Naive B cell (primary cell): ENCODE measurements around the gene RARA. TPM values are rescaled to one million over a fixed set of nuclear protein-coding genes. Genes with fewer than 3 reads are reported as not detected.
"Not testable (repeated sequence)": the region's sequence is repeated elsewhere in the genome, so short reads cannot be mapped to it uniquely, and the experiment has no call there.

ENCODE experiments used
- ATAC-seq, 2 donors: fragments of 150-1000 bp; cut with Tn5 transposase; 2 replicates each; pipeline ENCODE4 v1.10.0; 2021; ENCODE audit warnings: low read depth in 2 of 2, mild to moderate bottlenecking in 2 of 2, moderate library complexity in 2 of 2
- DNase-seq: peaks from one replicate; pipeline ENCODE4 v3.0.0; 2022
- H3K27ac Mint-ChIP-seq, 6 donors: one replicate each; pipeline ENCODE4 v1.8.0; 2020 to 2022; ENCODE audit warnings: mild to moderate bottlenecking in 6 of 6, mixed read lengths in 6 of 6, moderate library complexity in 5 of 6, inconsistent platforms in 2 of 6
- H3K27me3 Mint-ChIP-seq, 3 donors: one replicate each; pipeline ENCODE4 v1.8.0; 2021 to 2022; ENCODE audit warnings: mixed read lengths in 3 of 3, mild to moderate bottlenecking in 1 of 3
- H3K36me3 Mint-ChIP-seq, 2 donors: one replicate each; pipeline ENCODE4 v1.8.0; 2020 to 2022; ENCODE audit warnings: mixed read lengths in 2 of 2, inconsistent platforms in 1 of 2, mild to moderate bottlenecking in 1 of 2
- H3K4me1 Mint-ChIP-seq, 3 donors: one replicate each; pipeline ENCODE4 v1.8.0; 2020 to 2022; ENCODE audit warnings: mixed read lengths in 3 of 3, inconsistent platforms in 1 of 3, mild to moderate bottlenecking in 1 of 3, moderate library complexity in 1 of 3
- H3K4me3 Mint-ChIP-seq, 8 donors: one replicate each; pipeline ENCODE4 v1.8.0; 2020 to 2022; ENCODE audit warnings: mild to moderate bottlenecking in 8 of 8, mixed read lengths in 8 of 8, moderate library complexity in 8 of 8, inconsistent platforms in 2 of 8
- H3K9me3 Mint-ChIP-seq, 7 donors: one replicate each; pipeline ENCODE4 v1.8.0; 2020 to 2022; ENCODE audit warnings: mixed read lengths in 7 of 7, mild to moderate bottlenecking in 5 of 7, inconsistent platforms in 2 of 7, moderate library complexity in 1 of 7
- polyA plus RNA-seq, 6 donors: library from polyadenylated mRNA; unstranded; fragments of 300-500 nt; fragmentation: Illumina TruSeq; gene quantifications; one replicate each; pipeline ENCODE4 v1.2.3, GENCODE V29; 2021; ENCODE audit warnings: low read depth in 6 of 6

RARA gene
- polyA plus RNA-seq, 6 donors from 2014 or later = 3.1 to 12.6 (median 7.8) TPM

DNA sequence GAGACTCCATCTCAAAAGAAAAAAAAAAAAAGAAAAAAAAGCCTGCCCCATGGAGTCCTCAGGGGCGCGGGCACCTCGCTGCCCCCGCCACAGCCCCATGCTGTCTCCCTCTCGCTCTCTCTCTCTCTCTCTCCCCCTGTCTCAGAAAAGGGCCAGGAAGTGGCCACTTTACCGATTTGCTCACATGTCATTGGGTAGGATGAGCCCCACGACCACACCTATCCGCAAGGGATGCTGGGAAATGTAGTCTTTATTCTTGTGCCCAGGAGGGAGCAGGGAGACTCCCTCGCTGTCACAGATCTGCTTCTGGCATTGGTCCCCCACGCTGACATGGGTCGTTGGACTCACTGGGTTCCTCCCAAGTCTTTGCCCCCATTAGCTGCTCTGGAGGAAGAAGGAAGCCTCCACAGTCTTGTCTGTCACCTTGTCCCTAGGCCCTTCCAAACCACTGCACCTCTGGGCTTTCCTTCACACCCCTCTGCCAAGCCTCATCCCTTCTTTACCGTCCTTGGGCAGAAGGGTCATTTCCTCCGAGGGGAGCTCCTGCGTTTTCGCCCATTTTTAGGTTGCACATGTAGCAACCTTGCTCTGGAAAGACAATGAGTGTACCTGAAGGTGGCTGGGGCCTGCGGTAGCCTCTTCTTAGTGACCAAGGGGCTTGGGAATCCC is 62.4 kb downstream of the RARA start:
- no peak for DNase-seq
- Mint-ChIP-seq H3K27ac (no peak overlapping the region), H3K4me3 (no peak overlapping the region), H3K27me3 (peaks cover 0 to 4% (median 0%) of the 10 kb centered on the region in 3 donors), H3K9me3 (peaks cover 0 to 2% (median 0%) of the 10 kb centered on the region in 7 donors), H3K4me1 (peaks cover 0 to 7% (median 6%) of the 10 kb centered on the region in 3 donors), H3K36me3 (no peaks in the 10 kb centered on the region)
- ATAC-seq = peak; percentile 43 to 51

GRCh38 chr17:40372031-40372430 is 63.1 kb downstream of the RARA start:
- H3K4me1 Mint-ChIP-seq = peaks cover 4 to 12% (median 6%) of the 10 kb centered on the region in 3 donors
- H3K4me3 Mint-ChIP-seq = peak overlapping the region in 1 of 8 donors; percentile 53
- no peaks in the 10 kb centered on the region for H3K36me3 Mint-ChIP-seq
- DNase-seq = no peak
- H3K27ac Mint-ChIP-seq = no peak overlapping the region
- peaks cover 0 to 8% (median 0%) of the 10 kb centered on the region in 7 donors for H3K9me3 Mint-ChIP-seq
- no peak for ATAC-seq
- H3K27me3 Mint-ChIP-seq = peaks cover 0 to 9% (median 5%) of the 10 kb centered on the region in 3 donors

DNA sequence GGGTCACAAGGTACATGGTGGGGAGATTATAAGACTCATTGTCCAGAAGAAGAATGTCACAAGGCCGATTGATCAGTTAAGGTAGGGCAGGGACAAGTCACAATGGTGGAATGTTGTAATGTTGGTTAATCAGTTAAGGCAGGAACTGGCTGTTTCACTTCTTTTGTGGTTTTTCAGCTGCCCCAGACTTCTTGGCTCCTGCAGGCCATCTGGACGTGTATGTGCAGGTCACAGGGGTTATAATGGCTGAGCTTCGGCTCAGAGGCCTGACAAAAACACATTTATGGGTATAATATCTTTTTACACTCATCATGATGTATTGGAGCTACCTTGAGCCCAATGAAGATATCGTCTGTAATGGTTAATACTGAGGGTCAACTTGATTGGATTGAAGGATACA is 63.7 kb downstream of the RARA start:
- not testable (repeated sequence) for DNase-seq, H3K4me3 Mint-ChIP-seq, H3K36me3 Mint-ChIP-seq, H3K27ac Mint-ChIP-seq, H3K9me3 Mint-ChIP-seq, ATAC-seq
- peaks cover 6 to 14% (median 7%) of the 10 kb centered on the region in 3 donors for H3K4me1 Mint-ChIP-seq
- peaks cover 0 to 11% (median 5%) of the 10 kb centered on the region in 3 donors for H3K27me3 Mint-ChIP-seq

DNA sequence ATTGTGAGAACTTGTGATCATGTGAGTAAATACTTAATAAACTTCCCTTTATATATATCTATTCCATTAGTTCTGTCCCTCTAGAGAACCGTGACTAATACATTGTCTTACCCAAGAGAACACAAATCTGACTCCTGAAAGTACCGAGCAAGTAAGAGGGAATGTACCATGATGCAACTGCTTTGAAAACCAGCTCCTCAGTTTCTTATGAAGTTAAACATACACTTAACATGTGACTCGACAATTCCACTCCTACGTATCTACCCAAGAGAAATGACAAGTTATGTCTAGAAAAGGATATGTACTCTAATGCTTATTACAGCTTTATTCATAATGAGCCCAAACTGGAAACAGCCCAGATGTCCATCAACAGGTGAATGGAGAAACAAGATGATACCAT is 64.3 kb downstream of the RARA start:
- H3K4me1 Mint-ChIP-seq = peaks cover 6 to 14% (median 7%) of the 10 kb centered on the region in 3 donors
- no peak for DNase-seq
- no peak for ATAC-seq
- H3K4me3 Mint-ChIP-seq = no peak overlapping the region
- H3K36me3 Mint-ChIP-seq = no peaks in the 10 kb centered on the region
- no peak overlapping the region for H3K27ac Mint-ChIP-seq
- H3K27me3 Mint-ChIP-seq = peaks cover 0 to 11% (median 5%) of the 10 kb centered on the region in 3 donors
- peaks cover 0 to 9% (median 0%) of the 10 kb centered on the region in 7 donors for H3K9me3 Mint-ChIP-seq

DNA sequence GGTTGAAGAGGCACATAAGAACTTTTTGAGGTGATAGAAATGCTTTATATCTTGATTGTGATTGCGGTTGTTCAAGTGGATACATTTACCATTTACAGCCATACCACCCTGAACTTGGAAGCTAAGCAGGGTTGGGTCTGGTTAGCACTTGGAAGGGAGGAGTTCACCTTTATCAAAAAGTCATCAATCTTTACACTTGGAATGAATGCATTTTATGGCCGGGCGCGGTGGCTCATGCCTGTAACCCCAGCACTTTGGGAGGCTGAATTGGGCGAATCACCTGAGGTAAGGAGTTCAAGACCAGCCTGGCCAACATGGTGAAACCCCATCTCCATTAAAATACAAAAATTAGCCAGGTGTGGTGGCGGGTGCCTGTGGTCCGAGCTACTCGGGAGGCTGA is 65.0 kb downstream of the RARA start:
- Mint-ChIP-seq H3K27me3 (peaks cover 0 to 11% (median 5%) of the 10 kb centered on the region in 3 donors), H3K36me3 (no peaks in the 10 kb centered on the region), H3K9me3 (peaks cover 0 to 9% (median 0%) of the 10 kb centered on the region in 7 donors), H3K27ac (no peak overlapping the region), H3K4me3 (no peak overlapping the region), H3K4me1 (peaks cover 6 to 14% (median 7%) of the 10 kb centered on the region in 3 donors)
- ATAC-seq = no peak
- no peak for DNase-seq

DNA sequence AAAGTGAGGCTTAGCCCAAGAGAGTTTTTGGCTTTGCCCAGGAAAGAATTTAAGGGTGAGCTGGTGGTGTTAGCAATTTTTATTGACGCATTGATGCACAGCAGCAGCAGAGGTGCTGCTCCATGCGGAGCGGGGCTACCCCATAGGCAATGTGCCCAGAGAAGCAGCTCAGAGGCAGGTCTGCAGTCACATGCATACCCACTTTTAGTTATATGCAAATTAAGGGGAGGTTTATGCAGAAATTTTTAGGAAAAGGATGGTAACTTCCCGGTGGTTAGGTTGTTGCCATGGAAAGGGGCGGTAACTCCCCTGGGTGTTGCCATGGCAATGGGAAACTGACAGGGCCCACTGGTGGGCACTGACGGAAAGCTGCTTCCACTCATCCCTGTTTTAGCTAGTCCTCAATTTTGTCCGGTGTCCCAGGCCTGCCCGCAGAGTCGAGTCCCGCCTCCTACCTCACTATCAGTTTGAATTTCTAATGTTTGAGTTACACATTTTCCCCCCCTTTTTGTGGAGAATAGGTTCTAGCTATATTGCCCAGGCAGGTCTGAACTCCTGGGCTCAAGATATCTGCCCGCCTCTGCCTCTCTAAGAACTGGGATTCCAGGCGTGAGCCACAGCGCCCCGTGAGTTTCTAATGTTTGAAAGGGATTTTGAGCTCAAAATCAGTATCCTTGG is 66.0 kb downstream of the RARA start:
- DNase-seq (no peak), ATAC-seq (no peak)
- peak overlapping the region in 1 of 8 donors; percentile 69 for H3K4me3 Mint-ChIP-seq
- H3K9me3 Mint-ChIP-seq = peaks cover 0 to 9% (median 0%) of the 10 kb centered on the region in 7 donors
- H3K36me3 Mint-ChIP-seq = no peaks in the 10 kb centered on the region
- H3K27me3 Mint-ChIP-seq = peaks cover 0 to 11% (median 5%) of the 10 kb centered on the region in 3 donors
- H3K27ac Mint-ChIP-seq = no peak overlapping the region
- peaks cover 6 to 14% (median 7%) of the 10 kb centered on the region in 3 donors for H3K4me1 Mint-ChIP-seq

DNA sequence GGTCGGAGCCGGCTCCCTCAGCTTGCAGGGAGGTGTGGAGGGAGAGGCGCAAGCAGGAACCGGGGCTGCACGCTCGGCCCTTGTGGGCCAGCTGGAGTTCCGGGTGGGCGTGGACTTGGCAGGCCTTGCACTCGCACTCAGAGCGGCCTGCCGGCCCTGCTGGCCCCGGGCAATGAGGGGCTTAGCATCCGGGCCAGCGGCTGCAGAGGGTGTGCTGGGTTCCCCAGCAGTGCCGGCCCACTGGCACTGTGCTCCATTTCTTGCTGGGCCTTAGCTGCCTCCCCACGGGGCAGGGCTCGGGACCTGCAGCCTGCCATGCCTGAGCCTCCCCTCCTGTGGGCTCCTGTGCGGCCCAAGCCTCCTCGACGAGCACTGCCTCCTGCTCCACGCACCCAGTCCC is 66.8 kb downstream of the RARA start:
- Mint-ChIP-seq H3K27me3 (peaks cover 0 to 11% (median 5%) of the 10 kb centered on the region in 3 donors), H3K4me1 (peaks cover 6 to 14% (median 7%) of the 10 kb centered on the region in 3 donors)
- not testable (repeated sequence) for ATAC-seq, DNase-seq, H3K27ac Mint-ChIP-seq, H3K4me3 Mint-ChIP-seq, H3K9me3 Mint-ChIP-seq, H3K36me3 Mint-ChIP-seq

- not testable (repeated sequence) for H3K9me3 Mint-ChIP-seq, H3K4me1 Mint-ChIP-seq, H3K27ac Mint-ChIP-seq, ATAC-seq, H3K36me3 Mint-ChIP-seq, DNase-seq
- H3K27me3 Mint-ChIP-seq = peaks cover 0 to 11% (median 5%) of the 10 kb centered on the region in 3 donors
- H3K4me3 Mint-ChIP-seq = peak overlapping the region in 2 of 8 donors; percentile 65 to 73
Observed at GRCh38 chr17:40376541-40376940, 67.6 kb downstream of the RARA start.

DNA sequence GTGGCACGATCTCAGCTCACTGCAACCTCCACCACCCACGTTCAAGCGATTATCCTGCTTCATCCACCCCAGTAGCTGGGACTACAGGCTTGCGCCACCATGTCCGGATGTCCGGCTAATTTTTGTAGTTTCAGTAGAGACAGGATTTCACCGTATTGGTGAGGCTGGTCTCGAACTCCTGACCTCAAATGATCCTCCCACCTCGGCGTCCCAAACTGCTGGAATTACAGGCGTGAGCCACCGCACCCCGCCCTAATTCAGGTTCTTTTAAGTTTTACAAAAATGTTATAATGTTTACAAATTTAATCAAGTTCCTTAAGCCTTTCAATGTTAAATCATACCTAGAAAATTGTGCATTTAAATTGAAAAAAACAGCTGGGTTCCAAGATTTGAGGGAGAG is 68.9 kb downstream of the RARA start:
- H3K27me3 Mint-ChIP-seq = peaks cover 0 to 11% (median 5%) of the 10 kb centered on the region in 3 donors
- peaks cover 0 to 9% (median 0%) of the 10 kb centered on the region in 7 donors for H3K9me3 Mint-ChIP-seq
- no peaks in the 10 kb centered on the region for H3K36me3 Mint-ChIP-seq
- H3K4me3 Mint-ChIP-seq = no peak overlapping the region
- ATAC-seq (no peak), DNase-seq (no peak)
- H3K27ac Mint-ChIP-seq = no peak overlapping the region
- peaks cover 0 to 7% (median 7%) of the 10 kb centered on the region in 3 donors for H3K4me1 Mint-ChIP-seq

DNA sequence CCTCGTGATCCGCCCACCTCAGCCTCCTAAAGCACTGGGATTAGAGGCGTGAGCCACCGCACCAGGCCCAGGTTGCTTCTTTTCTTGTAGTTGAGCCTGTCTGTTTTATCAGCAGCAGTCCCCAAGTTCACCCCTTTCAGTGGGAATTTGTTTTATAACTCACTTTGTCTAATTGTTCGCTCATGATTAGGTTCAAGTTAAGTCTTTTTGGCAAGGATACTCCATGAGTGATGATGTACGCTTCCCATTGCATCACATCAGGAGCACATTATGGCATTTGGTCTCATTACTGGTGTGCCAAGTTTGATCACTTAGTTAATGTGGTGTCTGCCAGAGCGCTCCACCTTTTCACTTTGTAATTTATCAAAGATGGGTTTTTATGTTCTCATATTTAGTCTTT is 70.0 kb downstream of the RARA start:
- peaks cover 0 to 7% (median 7%) of the 10 kb centered on the region in 3 donors for H3K4me1 Mint-ChIP-seq
- peaks cover 0 to 11% (median 5%) of the 10 kb centered on the region in 3 donors for H3K27me3 Mint-ChIP-seq
- H3K4me3 Mint-ChIP-seq = no peak overlapping the region
- no peak for ATAC-seq
- H3K9me3 Mint-ChIP-seq = peaks cover 0 to 9% (median 0%) of the 10 kb centered on the region in 7 donors
- no peak for DNase-seq
- H3K27ac Mint-ChIP-seq = no peak overlapping the region
- no peaks in the 10 kb centered on the region for H3K36me3 Mint-ChIP-seq

GRCh38 chr17:40382251-40382650 is 73.3 kb downstream of the RARA start:
- H3K36me3 Mint-ChIP-seq = no peaks in the 10 kb centered on the region

DNA sequence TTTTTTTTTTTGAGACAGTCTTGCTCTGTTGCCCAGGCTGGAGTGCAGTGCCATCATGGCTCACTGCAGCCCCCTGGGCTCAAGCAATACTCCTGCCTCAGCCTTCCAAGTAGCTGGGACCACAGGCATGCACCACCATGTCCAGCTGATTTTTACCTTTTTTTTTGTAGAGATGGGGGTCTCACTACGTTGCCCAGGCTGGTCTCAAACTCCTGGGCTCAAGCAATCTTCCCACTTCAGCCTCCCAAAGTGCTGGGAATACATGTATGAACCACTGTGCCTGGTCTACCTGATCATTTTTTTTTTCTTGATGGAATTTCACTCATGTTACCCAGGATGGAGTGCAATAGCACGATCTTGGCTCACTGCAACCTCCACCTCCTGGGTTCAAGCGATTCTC is 77.6 kb downstream of the RARA start:
- not testable (repeated sequence) for H3K27me3 Mint-ChIP-seq, DNase-seq, ATAC-seq, H3K9me3 Mint-ChIP-seq, H3K4me3 Mint-ChIP-seq, H3K36me3 Mint-ChIP-seq, H3K4me1 Mint-ChIP-seq
- peak overlapping the region in 1 of 6 donors; percentile 44 for H3K27ac Mint-ChIP-seq

More at GRCh38 chr17:40382251-40382650, 73.3 kb downstream of the RARA start:
- DNase-seq (no peak), ATAC-seq (no peak)
- Mint-ChIP-seq H3K4me3 (no peak overlapping the region), H3K9me3 (no peaks in the 10 kb centered on the region), H3K27ac (no peak overlapping the region), H3K4me1 (peaks cover 0 to under 1% (median 0%) of the 10 kb centered on the region in 3 donors), H3K27me3 (no peaks in the 10 kb centered on the region)

DNA sequence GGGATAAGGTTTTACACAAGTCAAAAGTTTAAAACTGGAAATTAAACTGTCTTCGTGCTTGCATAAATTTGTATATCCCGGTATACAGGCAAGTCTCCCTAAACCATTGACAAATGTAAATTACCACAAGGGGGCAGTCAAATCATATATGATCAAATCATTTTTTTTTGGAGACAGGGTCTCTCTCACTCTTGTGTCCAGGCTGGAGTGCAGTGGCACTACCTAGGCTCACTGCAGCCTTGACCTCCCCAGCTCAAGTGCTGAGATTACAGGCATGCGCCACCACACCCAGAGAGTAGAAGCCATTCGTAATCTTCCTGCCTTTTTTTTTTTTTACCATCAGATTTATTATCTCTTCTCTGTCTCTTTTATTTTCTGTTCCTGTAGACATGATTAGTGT is 90.2 kb downstream of the RARA start:
- H3K9me3 Mint-ChIP-seq = no peaks in the 10 kb centered on the region
- peak overlapping the region in 4 of 6 donors; percentile 46 to 84 (median 64) for H3K27ac Mint-ChIP-seq
- DNase-seq = peak; percentile 56
- no peaks in the 10 kb centered on the region for H3K36me3 Mint-ChIP-seq
- H3K4me3 Mint-ChIP-seq = no peak overlapping the region
- no peaks in the 10 kb centered on the region for H3K27me3 Mint-ChIP-seq
- H3K4me1 Mint-ChIP-seq = peaks cover 5 to 11% (median 7%) of the 10 kb centered on the region in 3 donors
- ATAC-seq = peak; percentile 64 to 70

- peak; percentile 46 to 52 for ATAC-seq
- Mint-ChIP-seq H3K27me3 (no peaks in the 10 kb centered on the region), H3K27ac (no peak overlapping the region), H3K36me3 (no peaks in the 10 kb centered on the region), H3K4me3 (no peak overlapping the region), H3K4me1 (peaks cover 5 to 11% (median 7%) of the 10 kb centered on the region in 3 donors), H3K9me3 (no peaks in the 10 kb centered on the region)
- DNase-seq = no peak
Observed at GRCh38 chr17:40402668-40403067, 93.7 kb downstream of the RARA start.
